ENCODE data around the gene AGFG2. TPM values are rescaled to one million over a fixed set of nuclear protein-coding genes. Genes with fewer than 3 reads are reported as not detected.

The AGFG2 gene
- total RNA-seq, 2 donors from 2014 or later, result 39.4 to 51.6 TPM

DNA sequence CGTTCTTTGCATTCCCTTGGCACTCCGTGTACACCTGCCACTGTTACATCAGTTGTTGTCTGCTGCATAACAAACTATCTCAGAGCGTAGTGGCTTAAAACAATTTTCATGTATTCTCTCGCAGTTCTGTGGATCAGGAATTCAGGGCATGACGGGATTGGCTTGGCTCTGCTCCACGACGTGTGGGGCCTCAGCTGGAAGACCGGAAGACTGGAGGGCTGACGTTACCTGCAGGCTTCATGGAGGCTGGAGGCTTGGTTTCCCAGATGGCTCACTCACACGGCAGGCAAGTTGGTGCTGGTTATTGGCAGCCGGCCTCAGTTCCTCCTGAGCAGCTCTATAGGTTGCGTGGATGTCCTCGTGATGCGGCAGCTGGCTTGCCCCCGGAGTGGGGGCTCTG lies 29.8 kb upstream of the AGFG2 start:
- H3K9me3 ChIP-seq, result no peaks in the 10 kb centered on the region
- DNase-seq (ENCODE audit: low spot score) (no peak), ATAC-seq (ENCODE audit: insufficient number of reproducible peaks, low FRiP score, low read depth) (no peak)
- no peaks in the 10 kb centered on the region for H3K4me1 ChIP-seq (ENCODE audit: control insufficient read depth in 1 of 2, low read depth in 2 of 2)
- H3K27ac ChIP-seq, result no peak overlapping the region
- TF ChIP-seq, protein P1, sequence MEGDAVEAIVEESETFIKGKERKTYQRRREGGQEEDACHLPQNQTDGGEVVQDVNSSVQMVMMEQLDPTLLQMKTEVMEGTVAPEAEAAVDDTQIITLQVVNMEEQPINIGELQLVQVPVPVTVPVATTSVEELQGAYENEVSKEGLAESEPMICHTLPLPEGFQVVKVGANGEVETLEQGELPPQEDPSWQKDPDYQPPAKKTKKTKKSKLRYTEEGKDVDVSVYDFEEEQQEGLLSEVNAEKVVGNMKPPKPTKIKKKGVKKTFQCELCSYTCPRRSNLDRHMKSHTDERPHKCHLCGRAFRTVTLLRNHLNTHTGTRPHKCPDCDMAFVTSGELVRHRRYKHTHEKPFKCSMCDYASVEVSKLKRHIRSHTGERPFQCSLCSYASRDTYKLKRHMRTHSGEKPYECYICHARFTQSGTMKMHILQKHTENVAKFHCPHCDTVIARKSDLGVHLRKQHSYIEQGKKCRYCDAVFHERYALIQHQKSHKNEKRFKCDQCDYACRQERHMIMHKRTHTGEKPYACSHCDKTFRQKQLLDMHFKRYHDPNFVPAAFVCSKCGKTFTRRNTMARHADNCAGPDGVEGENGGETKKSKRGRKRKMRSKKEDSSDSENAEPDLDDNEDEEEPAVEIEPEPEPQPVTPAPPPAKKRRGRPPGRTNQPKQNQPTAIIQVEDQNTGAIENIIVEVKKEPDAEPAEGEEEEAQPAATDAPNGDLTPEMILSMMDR (IDR thresholded peaks at IDR 0.05), result no peak
- no peaks in the 10 kb centered on the region for H3K27me3 ChIP-seq (replicated peaks; ENCODE audit: insufficient read depth)
- H3K36me3 ChIP-seq, result no peaks in the 10 kb centered on the region
- no peak overlapping the region for H3K4me3 ChIP-seq

DNA sequence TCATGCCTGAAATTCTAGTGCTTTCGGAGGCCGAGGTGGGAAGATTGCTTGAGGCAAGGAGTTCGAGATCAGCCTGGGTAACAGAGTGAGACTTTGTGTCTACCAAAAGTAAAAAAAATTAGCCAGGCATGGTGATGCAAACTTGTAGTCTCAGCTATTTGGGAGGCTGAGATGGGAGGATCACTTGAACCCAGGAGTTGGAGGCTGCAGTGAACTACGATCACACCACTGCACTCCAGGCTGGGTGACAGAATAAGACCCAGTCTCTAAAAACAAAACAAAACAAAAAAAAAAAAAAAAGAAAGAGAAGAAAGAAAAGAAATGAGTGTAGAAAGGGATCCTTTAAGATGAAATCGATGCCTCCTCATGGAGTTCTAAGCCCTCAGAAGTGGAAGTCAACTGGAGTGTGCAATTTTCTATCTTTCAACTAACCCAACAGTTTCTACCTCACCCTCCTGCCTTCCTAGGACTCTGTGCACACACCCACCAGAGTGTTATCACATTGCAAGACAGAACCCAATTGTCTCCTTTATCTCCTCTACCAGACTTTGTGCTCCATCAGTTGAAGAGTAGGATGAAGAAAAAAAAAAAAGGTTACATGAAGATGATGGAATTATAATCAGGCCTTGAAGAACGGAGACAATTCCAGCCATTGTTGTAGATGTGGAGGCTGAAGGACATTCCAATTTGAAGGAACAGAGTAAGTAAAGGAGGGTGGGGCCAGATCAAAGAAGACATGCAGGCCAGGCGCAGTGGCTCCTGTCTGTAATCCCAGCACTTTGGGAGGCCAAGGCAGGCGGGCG lies 28.4 kb upstream of the AGFG2 start:
- Histone ChIP-seq H3K9me3 (no peaks in the 10 kb centered on the region), H3K4me1 (ENCODE audit: control insufficient read depth in 1 of 2, low read depth in 2 of 2) (no peaks in the 10 kb centered on the region), H3K27ac (no peak overlapping the region), H3K36me3 (no peaks in the 10 kb centered on the region), H3K27me3 (replicated peaks; ENCODE audit: insufficient read depth) (no peaks in the 10 kb centered on the region), H3K4me3 (no peak overlapping the region)
- ATAC-seq (ENCODE audit: insufficient number of reproducible peaks, low FRiP score, low read depth) (no peak), DNase-seq (ENCODE audit: low spot score) (no peak)
- TF ChIP-seq, protein P1 (IDR thresholded peaks at IDR 0.05), result no peak

DNA sequence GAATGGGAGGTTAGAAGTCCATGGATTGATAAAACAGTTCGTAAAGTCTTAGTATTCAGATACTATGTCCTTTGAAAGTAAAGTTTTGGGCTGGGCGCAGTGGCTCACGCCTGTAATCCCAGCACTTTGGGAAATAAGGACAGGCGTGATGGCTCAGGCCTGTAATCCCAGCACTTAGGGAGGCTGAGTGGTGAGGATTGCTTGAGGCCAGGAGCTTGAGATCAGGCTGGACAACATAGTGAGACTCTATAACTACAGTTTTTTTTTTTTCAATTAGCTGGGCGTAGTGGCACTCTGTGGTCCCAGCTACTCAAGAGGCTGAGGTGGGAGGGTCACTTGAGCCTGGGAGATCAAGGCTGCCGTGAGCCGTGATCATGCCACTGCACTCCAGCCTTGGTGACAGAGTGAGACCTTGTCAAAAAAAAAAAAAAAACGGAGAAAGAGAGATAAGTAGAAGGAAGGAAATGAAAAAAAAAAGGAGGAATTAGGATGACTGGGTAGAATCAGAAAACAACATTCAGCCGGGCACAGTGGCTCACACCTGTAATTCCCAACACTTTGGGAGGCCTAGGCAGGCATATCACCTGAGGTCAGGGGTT lies 25.7 kb upstream of the AGFG2 start:
- Histone ChIP-seq H3K27me3 (replicated peaks; ENCODE audit: insufficient read depth) (no peaks in the 10 kb centered on the region), H3K27ac (no peak overlapping the region), H3K9me3 (no peaks in the 10 kb centered on the region), H3K36me3 (no peaks in the 10 kb centered on the region), H3K4me3 (no peak overlapping the region), H3K4me1 (ENCODE audit: control insufficient read depth in 1 of 2, low read depth in 2 of 2) (no peaks in the 10 kb centered on the region)
- TF ChIP-seq, protein P1 (IDR thresholded peaks at IDR 0.05), result no peak
- DNase-seq (ENCODE audit: low spot score) (no peak), ATAC-seq (ENCODE audit: insufficient number of reproducible peaks, low FRiP score, low read depth) (no peak)

DNA sequence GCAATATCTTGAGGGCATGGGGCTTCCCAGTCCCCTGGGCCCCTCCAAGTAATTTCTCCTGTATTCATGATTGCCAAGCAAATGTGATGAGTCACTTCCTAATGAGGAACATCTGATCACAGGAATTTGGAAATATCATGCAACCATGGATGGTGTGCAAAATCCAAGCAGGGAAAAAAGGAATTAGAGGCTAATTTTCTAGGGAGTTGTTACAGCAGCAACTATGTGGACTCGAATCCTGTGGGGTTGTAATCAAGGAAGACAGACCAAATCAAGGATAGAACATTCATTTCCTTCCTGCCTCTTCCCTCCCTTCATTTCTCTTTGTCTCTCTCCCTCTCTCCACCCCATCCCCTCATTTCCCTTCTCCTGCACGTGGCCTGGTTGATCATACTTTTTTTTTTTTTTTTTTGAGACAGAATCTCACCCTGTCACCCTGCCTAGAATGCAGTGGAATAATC lies 23.9 kb upstream of the AGFG2 start:
- DNase-seq (ENCODE audit: low spot score) (no peak), ATAC-seq (ENCODE audit: insufficient number of reproducible peaks, low FRiP score, low read depth) (no peak)
- Histone ChIP-seq H3K9me3 (no peaks in the 10 kb centered on the region), H3K27ac (no peak overlapping the region), H3K4me1 (ENCODE audit: control insufficient read depth in 1 of 2, low read depth in 2 of 2) (no peaks in the 10 kb centered on the region), H3K36me3 (no peaks in the 10 kb centered on the region), H3K4me3 (no peak overlapping the region), H3K27me3 (replicated peaks; ENCODE audit: insufficient read depth) (no peaks in the 10 kb centered on the region)
- TF ChIP-seq, protein P1 (IDR thresholded peaks at IDR 0.05), result no peak

GRCh38 chr7:100516135-100516812 lies 22.7 kb upstream of the AGFG2 start:
- no peaks in the 10 kb centered on the region for H3K36me3 ChIP-seq
- TF ChIP-seq, protein P1 (IDR thresholded peaks at IDR 0.05), result no peak

More at GRCh38 chr7:100516135-100516812, 22.7 kb upstream of the AGFG2 start:
- ATAC-seq (ENCODE audit: insufficient number of reproducible peaks, low FRiP score, low read depth), result no peak
- H3K4me1 ChIP-seq (ENCODE audit: control insufficient read depth in 1 of 2, low read depth in 2 of 2), result no peaks in the 10 kb centered on the region
- H3K4me3 ChIP-seq, result no peak overlapping the region
- H3K27me3 ChIP-seq (replicated peaks; ENCODE audit: insufficient read depth), result no peaks in the 10 kb centered on the region
- no peak for DNase-seq (ENCODE audit: low spot score)
- H3K27ac ChIP-seq, result no peak overlapping the region
- H3K9me3 ChIP-seq, result no peaks in the 10 kb centered on the region

Data from thoracic aorta (tissue), 2 donors.